ENCODE results near the gene TNPO2.

DNA sequence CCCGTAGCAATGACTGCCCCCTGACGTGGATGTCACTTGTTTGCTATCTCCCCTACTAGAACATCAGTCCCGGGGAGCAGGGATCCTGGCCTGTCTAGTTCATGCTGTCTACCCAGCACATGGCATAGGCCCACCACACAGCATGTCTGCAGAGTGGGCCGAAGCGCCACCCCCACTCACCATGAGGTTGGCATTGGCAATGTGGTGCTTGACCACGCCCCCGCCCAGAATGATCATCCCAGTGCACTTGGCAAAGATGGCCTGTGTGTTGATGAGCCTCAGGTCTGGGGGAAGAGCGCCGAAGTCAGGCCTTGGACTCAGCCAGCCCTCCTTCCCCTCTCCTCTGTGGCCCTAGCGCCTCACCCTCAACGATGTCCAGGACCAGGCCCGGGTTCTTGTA, 46.8 kb downstream of the TNPO2 start:
- TF ChIP-seq, protein P1, sequence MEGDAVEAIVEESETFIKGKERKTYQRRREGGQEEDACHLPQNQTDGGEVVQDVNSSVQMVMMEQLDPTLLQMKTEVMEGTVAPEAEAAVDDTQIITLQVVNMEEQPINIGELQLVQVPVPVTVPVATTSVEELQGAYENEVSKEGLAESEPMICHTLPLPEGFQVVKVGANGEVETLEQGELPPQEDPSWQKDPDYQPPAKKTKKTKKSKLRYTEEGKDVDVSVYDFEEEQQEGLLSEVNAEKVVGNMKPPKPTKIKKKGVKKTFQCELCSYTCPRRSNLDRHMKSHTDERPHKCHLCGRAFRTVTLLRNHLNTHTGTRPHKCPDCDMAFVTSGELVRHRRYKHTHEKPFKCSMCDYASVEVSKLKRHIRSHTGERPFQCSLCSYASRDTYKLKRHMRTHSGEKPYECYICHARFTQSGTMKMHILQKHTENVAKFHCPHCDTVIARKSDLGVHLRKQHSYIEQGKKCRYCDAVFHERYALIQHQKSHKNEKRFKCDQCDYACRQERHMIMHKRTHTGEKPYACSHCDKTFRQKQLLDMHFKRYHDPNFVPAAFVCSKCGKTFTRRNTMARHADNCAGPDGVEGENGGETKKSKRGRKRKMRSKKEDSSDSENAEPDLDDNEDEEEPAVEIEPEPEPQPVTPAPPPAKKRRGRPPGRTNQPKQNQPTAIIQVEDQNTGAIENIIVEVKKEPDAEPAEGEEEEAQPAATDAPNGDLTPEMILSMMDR (IDR thresholded peaks at IDR 0.05) = no peak
- no peak for TF ChIP-seq ZFX (IDR thresholded peaks at IDR 0.05; ENCODE audit: borderline replicate concordance)

Measured in 22Rv1 (cell line).